C4-2B (cell line): Measurements from ENCODE around the gene GPR135.

Source experiments
- ZFX ChIP-seq: fragments of 450-650 bp; IDR thresholded peaks from 2 replicates; pipeline ENCODE4 v1.6.1; 2017
- TF ChIP-seq, protein P1 (sequence below): fragments of 450-650 bp; conservative IDR thresholded peaks from 2 replicates; pipeline ENCODE4 v1.5.1; 2017; ENCODE audit warnings: mild to moderate bottlenecking

DNA sequence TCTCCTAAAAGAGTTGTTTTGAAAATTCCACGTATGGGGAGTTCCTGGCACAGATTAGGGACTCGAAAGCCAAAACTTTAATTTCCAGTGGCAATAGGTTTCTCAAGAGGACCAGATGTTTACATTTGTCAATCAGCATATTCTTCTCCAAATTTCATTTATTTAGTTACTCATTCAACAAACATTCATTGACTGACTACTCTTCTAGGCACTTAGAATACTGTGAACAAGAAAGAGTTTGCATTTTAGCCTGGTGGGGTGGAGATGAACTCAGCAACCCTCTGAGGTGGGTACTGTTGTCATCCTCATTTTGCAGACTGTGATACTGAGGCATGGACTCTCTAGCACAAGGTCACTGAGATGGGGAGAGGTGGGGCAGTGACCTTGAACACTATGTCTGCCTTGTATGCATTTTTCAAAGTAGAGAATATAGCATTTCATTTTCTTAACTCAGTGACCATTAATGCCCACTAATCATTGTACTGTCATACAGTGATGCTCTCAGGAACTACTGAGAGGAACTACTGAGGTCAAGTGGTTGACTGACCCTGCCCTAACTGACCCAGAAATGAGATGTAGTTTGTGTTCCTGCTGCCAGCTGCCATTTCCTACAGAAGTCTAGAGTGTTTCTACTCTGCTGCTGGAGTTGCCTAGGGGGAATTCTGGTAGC is 16.8 kb upstream of the GPR135 start:
- TF ChIP-seq, protein P1, sequence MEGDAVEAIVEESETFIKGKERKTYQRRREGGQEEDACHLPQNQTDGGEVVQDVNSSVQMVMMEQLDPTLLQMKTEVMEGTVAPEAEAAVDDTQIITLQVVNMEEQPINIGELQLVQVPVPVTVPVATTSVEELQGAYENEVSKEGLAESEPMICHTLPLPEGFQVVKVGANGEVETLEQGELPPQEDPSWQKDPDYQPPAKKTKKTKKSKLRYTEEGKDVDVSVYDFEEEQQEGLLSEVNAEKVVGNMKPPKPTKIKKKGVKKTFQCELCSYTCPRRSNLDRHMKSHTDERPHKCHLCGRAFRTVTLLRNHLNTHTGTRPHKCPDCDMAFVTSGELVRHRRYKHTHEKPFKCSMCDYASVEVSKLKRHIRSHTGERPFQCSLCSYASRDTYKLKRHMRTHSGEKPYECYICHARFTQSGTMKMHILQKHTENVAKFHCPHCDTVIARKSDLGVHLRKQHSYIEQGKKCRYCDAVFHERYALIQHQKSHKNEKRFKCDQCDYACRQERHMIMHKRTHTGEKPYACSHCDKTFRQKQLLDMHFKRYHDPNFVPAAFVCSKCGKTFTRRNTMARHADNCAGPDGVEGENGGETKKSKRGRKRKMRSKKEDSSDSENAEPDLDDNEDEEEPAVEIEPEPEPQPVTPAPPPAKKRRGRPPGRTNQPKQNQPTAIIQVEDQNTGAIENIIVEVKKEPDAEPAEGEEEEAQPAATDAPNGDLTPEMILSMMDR: no peak
- no peak for TF ChIP-seq ZFX
